RWPE1 (cell line): ENCODE measurements around the gene HSD17B8.

Experiments used
- CTCF ChIA-PET: fragments of 350-600 bp; sonication (Branson Sonifier 250); formaldehyde crosslinking; extraction: SDS; loops from one replicate; lab custom pipeline; 2021; lab: Yijun Ruan, JAX
- POLR2A ChIA-PET: fragments of 400-600 bp; formaldehyde crosslinking; extraction: SDS; loops from one replicate; lab custom pipeline; 2020; ENCODE audit warnings: antibody characterized with exemption; ENCODE audit not compliant: low non-redundant PET; lab: Yijun Ruan, JAX
- DNase-seq: peaks from one replicate; pipeline ENCODE4 v3.0.0; 2012; ENCODE audit warnings: low spot score
- H3K27ac ChIP-seq: fragments of 450-650 bp; 2 replicates; pipeline ENCODE4 v1.5.1; 2017
- CTCF ChIP-seq: fragments of 450-650 bp; conservative IDR thresholded peaks from 2 replicates; pipeline ENCODE4 v1.5.1; 2017; ENCODE audit warnings: low read depth, mild to moderate bottlenecking

HSD17B8 gene

GRCh38 chr6:33204415-33205190 is at the start of gene HSD17B8:
HSD17B8 (plus strand) TSS chr6:33204655; CDS start chr6:33204669, 14 bp downstream.
- ChIA-PET CTCF (interaction anchor here (1.3 kb wide), 1 partner anchor 44 kb away, joined by 3 read pairs; no protein-coding TSS in a partner anchor), POLR2A (interaction anchor here (1.0 kb wide), 1 partner anchor 8 kb away, joined by 6 read pairs; no protein-coding TSS in a partner anchor)
- no peak for TF ChIP-seq CTCF
- DNase-seq: peak; percentile 95
- peak within 1 kb of the TSS; percentile 95 for H3K27ac ChIP-seq

DNA sequence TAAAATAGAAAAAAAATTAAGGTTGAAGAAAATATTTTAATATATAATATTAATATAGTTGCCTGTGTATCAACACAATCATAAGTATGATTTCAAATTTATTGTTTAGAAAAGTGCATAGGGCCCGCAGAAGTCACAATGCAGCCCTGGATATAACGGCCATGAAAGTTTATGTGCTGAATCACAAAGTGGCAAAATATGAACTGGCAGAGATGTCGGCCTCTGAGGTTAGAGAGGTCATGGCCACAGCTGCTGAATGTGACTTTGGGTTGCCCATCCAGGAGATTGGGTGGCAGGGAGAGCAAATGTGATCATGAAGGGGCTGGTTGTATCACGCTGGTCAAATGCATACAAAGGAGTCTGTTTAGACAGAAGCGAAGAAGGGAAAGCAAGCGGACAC is 47.9 kb upstream of the HSD17B8 start:
- ChIA-PET CTCF (interaction anchor here (0.8 to 1.2 kb wide), 2 partner anchors 16 to 92 kb away, joined by 3 to 8 read pairs; no protein-coding TSS in a partner anchor), POLR2A (no interaction called here)
- no peak for TF ChIP-seq CTCF
- no peak for DNase-seq
- H3K27ac ChIP-seq: no peak overlapping the region

DNA sequence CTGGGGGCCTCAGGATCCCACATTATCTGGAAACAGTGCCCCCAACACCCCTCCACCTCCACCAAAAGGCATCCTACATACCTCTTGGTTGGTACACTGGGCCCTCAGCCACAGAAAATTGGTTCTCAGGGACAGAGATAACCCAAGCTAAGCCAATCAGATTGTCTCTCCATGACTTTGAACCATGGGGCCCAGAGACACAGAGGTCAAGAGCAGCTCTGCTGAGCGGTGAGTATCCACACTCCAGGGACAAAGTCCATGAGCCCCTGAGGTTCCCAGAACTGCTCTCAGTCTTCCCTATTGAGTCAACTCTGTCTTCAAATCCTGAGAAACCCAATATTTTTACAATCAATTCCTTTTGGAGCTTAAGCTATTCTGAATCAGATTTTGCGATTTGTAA is 47.5 kb upstream of the HSD17B8 start:
- H3K27ac ChIP-seq: no peak overlapping the region
- DNase-seq: no peak
- ChIA-PET CTCF (interaction anchor here (0.6 to 1.2 kb wide), 3 partner anchors 15 to 145 kb away, joined by 3 to 8 read pairs (median 3); no protein-coding TSS in a partner anchor), POLR2A (no interaction called here)
- no peak for TF ChIP-seq CTCF

GRCh38 chr6:33160096-33160495 is 44.4 kb upstream of the HSD17B8 start:
- POLR2A ChIA-PET: no interaction called here
- no peak for DNase-seq
- CTCF ChIA-PET: interaction anchor here (2.8 kb wide), 1 partner anchor 12 kb away, joined by 18 read pairs; no protein-coding TSS in a partner anchor
- TF ChIP-seq CTCF: no peak
- H3K27ac ChIP-seq: peak overlapping the region; percentile 86

- ChIA-PET CTCF (interaction anchor here (0.5 to 2.8 kb wide), 13 partner anchors 11 to 252 kb away, joined by 3 to 18 read pairs (median 5); no protein-coding TSS in a partner anchor), POLR2A (no interaction called here)
- TF ChIP-seq CTCF: no peak
- peak overlapping the region; percentile 86 for H3K27ac ChIP-seq
- DNase-seq: peak; percentile 68
Observed at GRCh38 chr6:33160728-33161344, 43.6 kb upstream of the HSD17B8 start.
